HG03571 (cell line): ENCODE data around the gene ABHD14A.
"Not testable (repeated sequence)": the region's sequence is repeated elsewhere in the genome, so short reads cannot be mapped to it uniquely, and the experiment has no call there.

Experiments used
- ATAC-seq: cut with Tn5 transposase; IDR thresholded peaks from one replicate; pipeline ENCODE4 v1.9.1; 2021; ENCODE audit not compliant: unreplicated experiment

The ABHD14A gene

GRCh38 chr3:51974963-51975851, at the start of gene ABHD14A:
ABHD14A (plus strand) TSS chr3:51975064; CDS start chr3:51975136, 72 bp downstream.
- no peak for ATAC-seq

DNA sequence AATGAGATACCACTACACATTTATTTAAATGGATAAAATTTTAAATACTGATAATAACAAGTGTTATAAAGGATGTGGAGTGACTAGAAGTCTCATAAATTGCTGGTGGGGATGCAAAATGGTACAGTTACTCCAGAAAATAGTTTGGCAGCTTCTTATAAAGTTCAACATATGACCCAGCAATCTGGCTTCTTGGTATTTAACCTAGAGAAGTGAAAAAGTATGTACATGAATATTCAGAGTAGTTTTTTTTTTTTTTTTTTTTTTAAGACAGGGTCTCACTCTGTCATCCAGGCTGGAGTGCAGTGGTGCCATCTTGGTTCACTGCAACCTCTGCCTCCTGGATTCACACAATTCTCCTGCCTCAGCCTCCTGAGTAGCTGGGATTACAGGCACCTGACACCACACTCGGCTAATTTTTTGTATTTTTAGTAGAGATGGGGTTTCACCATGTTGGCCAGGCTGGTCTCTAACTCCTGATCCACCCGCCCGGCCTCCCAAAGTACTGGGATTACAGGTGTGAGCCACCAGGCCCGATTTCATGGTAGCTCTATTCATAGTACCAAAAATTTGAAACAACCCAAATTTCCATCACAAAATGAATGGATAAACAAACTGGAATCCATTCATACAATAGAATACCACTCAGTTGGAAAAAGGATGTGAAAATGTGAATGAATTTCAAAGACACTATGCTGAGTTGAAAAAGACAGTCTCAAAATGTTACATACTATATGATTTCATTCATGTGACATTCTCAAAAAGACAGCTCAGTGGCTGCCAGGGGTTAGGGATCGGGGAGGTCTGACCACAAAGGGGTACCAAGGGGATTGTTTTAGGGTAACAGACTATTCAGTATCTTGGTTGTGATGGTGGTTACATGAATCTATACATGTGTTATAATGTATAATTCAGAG, 47.5 kb upstream of the ABHD14A start:
- no peak for ATAC-seq

DNA sequence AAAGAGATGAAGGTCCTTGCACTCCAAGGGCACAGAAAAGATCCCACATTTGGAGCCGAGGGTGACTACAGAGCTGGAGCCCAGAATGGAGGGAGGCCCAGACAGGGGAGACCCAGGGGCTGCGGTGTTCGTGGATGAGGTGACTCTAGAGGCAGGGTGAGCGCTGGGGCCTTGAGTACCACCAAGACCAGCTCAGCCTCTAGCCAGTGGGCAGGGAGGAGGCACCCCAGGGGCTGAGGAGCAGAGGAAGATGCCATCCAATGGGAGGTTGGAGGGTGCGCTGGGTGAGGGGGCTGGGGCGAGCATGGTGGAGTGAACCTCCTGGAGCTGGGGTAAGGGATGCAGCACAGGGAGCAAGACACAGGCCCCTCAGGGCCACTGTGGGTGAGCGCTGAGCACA, 46.4 kb upstream of the ABHD14A start:
- ATAC-seq = no peak

DNA sequence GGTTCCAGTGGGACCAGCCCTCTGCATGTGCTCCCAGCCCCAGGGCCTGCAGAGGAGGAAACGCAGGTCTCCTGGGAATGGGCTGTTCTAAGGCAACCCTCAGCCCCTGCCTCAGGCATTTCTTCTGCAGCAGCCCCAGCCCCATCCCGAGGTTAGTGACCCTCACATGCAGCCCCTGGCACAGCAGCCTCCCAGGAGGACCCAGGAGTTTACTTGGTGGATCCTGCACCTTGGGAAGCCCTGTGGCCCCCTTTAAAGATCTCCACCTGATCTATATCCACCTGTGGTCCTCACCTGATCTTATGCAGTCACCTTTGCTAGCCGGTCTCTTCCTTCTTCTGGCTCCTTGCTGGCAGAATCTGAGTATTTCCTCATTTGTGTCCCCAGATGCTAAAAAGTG, 45.9 kb upstream of the ABHD14A start:
- ATAC-seq = not testable (repeated sequence)

DNA sequence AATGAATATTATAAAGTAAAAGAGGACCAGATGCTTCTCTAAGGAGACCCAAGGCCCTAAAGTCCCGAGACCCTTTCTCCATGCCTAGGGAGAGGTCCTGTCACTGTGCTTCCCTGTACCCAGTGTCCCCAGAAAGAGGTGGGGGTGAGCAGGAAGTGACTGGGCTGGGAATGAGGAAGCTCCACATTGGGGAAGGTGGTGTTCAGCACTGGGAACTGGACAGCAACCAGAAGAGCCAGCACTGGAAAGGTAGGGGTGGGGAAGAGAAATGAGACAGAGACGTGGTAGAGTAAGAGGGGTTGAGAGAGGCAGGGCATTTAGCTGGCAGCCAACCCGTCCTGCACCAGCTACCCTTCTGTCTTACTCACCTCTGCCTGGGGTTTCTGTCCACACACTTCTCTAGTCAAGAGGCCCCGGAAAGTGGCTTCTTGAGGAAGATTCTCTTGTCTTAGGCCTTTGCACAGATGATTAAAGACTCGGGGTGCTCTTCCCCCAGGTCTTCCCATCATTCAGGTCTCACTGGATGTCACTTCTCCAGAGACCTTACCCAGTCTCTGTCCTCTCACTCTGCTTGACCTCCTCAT, 45.4 kb upstream of the ABHD14A start:
- ATAC-seq = no peak

- no peak for ATAC-seq
These were observed 44.4 kb upstream of the ABHD14A start for GRCh38 chr3:51930439-51930838.

- ATAC-seq = no peak
These were observed 43.1 kb upstream of the ABHD14A start for GRCh38 chr3:51931756-51932155.

DNA sequence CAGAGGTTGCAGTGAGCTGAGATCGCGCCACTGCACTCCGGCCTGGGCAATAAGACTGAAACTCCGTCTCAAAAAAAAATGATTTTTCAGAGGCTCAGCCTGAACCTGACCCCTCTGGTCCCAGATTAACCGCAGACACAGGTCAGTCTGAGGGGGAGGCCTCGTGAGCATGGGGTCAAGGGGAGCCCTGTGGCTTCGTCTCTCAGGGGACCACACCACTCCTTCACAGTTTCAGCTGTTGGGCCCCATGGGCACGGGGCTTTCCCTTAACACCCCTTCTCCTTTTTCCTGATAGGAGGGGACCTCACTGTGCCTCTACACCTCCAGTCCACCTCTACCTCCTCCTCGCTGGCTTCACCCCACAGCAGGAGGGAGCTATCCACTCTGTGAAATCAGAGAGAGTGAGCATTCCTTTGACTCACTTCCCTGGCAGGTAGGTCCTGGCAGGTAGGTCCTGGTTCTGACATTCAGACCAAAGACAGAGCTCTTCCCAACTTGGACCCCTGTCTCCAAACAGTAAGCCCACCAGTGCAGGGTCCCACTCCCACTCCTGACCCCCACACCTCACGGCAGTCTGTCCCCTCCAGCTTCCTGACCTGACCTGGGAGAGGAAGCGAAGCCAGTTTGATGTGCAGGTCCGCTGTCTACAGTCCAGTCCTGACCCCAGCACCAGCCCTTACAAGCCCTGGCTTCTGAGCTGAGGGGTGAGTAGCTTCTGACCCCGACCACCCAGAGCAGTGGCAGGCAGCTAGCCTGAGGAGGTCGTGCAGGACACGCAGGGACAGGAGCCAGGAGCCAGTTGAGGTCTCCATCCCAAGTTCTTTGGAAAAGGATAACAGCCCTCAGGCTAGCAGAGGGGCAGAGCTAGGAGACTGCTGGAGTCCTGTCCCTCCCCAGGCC, 42.1 kb upstream of the ABHD14A start:
- no peak for ATAC-seq

DNA sequence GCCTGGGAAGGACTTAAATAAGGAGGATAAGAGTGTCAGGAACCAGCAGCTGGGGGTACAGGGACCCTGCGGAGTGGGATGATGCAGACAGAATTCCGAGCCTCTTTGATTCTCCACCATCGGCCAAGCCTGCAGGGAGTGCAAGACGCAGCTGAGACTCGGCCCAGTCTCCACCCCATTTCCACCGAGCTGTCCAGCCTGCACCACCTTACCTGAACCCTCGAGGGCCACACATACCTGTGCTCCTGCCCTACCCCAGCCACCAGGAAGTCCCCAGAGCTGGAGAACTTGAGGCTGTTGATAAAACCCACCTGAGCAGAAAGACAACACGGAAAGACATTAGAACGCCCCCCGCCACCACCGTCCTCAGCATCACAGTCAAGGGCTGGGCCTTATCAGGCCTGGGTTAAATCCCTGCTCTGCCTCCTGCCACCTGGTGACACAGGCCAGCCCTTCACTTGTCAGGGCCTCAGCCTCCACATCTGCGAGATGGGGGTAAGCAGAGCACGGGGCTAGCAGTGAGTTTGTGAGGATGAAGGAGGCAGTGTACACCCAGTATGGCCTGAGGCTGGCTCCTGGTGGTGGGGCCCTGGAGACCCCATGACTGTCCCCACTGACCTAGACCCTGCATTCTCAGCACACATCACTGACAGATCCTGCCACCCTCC, 41.3 kb upstream of the ABHD14A start:
- ATAC-seq = no peak

GRCh38 chr3:51934139-51934850, 40.6 kb upstream of the ABHD14A start:
- ATAC-seq = no peak

DNA sequence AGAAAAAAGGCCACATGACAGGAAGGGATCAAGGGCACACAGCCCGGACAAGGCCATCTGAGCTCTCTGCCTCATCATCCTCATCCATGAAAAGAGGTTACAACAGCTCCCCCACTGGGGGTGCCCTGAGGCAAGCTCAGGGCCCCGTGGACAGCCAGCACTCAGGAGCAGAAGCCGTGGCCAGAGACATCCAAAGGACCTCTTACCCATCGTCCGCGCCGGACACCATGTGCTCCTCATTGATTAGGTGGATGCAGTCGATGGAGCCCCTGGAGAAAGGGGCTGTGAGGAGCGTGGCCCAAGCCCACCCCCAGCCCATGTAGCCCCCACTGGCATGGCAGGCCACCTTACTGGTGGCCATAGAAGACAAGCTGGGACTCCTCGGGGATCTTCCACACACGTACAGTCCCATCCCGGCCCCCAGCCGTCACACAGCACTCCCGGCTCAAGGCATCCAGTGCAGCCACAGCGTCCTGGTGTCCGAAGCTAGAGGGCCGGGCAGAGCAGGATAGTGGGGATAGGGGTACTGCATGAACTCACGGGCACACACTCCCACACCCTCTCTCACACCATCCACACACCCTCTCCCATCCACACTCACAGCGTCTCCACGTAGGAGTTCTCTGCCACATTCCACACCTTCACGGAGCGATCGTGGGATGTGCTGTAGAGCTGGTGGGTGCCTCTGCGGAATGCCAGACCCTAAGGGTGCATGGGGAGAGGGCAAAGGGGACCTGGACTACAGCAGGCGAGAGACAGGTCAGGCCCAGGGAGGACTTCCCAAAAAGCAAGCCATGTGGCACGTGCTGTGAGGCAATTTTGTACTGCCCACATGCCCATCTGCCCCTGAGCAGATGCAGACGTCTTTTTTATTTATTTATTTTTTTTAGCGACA, 39.6 kb upstream of the ABHD14A start:
- ATAC-seq = no peak

- ATAC-seq = no peak
These were observed 38.7 kb upstream of the ABHD14A start for GRCh38 chr3:51935886-51936755.

GRCh38 chr3:51937014-51937413, 37.9 kb upstream of the ABHD14A start:
- no peak for ATAC-seq

GRCh38 chr3:51937611-51938450, 37.0 kb upstream of the ABHD14A start:
- ATAC-seq = no peak

- no peak for ATAC-seq
These were observed 36.0 kb upstream of the ABHD14A start for GRCh38 chr3:51938780-51939425.
